SU-DHL-6 (cell line): ENCODE data around the gene ERBB4.
"Not testable (repeated sequence)": the region's sequence is repeated elsewhere in the genome, so short reads cannot be mapped to it uniquely, and the experiment has no call there.

Source experiments
- H2AFZ ChIP-seq: fragments of 200-600 bp; sonication (generic); 2 replicates; pipeline ENCODE4 v1.6.1; 2014; ENCODE audit warnings: low read depth, mild to moderate bottlenecking, moderate library complexity, mixed read lengths, antibody characterized with exemption, low read length; ENCODE audit not compliant: severe bottlenecking
- H3F3A ChIP-seq: fragments of 200-600 bp; shearing (Covaris generic); 2 replicates; pipeline ENCODE4 v1.6.0; 2016; ENCODE audit warnings: antibody characterized with exemption, mild to moderate bottlenecking; ENCODE audit not compliant: insufficient read depth
- H3K27ac ChIP-seq: fragments of 200-600 bp; sonication (generic); 2 replicates; pipeline ENCODE4 v1.5.1; 2016; ENCODE audit warnings: low read depth, mild to moderate bottlenecking, low read length, moderate library complexity, mixed read lengths
- H3K27me3 ChIP-seq: fragments of 200-600 bp; sonication (generic), shearing (Covaris generic); 2 replicates; pipeline ENCODE4 v1.6.0; 2014; ENCODE audit warnings: mild to moderate bottlenecking, low read length
- H3K36me3 ChIP-seq: fragments of 200-600 bp; sonication (generic); 2 replicates; pipeline ENCODE4 v1.6.1; 2014; ENCODE audit warnings: mild to moderate bottlenecking, low read length, mixed read lengths
- H3K4me2 ChIP-seq: fragments of 300-600, 200-600 bp; shearing (Covaris generic), sonication (generic); 2 replicates; pipeline ENCODE4 v1.6.0; 2014; ENCODE audit warnings: low read length, low read depth, mild to moderate bottlenecking; ENCODE audit not compliant: poor library complexity, severe bottlenecking
- H3K4me3 ChIP-seq: fragments of 200-600 bp; sonication (generic); 2 replicates; pipeline ENCODE4 v1.5.1; 2014; ENCODE audit warnings: antibody characterized with exemption, low read length, mild to moderate bottlenecking, mixed read lengths; ENCODE audit not compliant: insufficient read depth, poor library complexity, severe bottlenecking
- H3K79me2 ChIP-seq: fragments of 200-600 bp; sonication (generic); 2 replicates; pipeline ENCODE4 v1.6.1; 2014; ENCODE audit warnings: mild to moderate bottlenecking, low read length, moderate library complexity; ENCODE audit not compliant: insufficient read depth
- H3K9ac ChIP-seq: fragments of 200-600 bp; sonication (generic); 2 replicates; pipeline ENCODE4 v1.7.0; 2014; ENCODE audit warnings: mild to moderate bottlenecking, low read length
- H3K9me2 ChIP-seq: fragments of 200-600 bp; sonication (generic); replicated peaks from 2 replicates; pipeline ENCODE4 v1.6.1; 2014; ENCODE audit warnings: low read length; ENCODE audit not compliant: insufficient read depth
- H3K9me3 ChIP-seq: fragments of 200-600 bp; sonication (generic); 2 replicates; pipeline ENCODE4 v1.6.1; 2014; ENCODE audit warnings: low read length, mixed read lengths; ENCODE audit not compliant: insufficient read depth
- H4K20me1 ChIP-seq: fragments of 200-600 bp; sonication (generic); 2 replicates; pipeline ENCODE4 v1.6.1; 2014; ENCODE audit warnings: low read depth, mild to moderate bottlenecking, antibody characterized with exemption, low read length, moderate library complexity, mixed read lengths
- EZH2phosphoT487 ChIP-seq: fragments of 200-600 bp; sonication (generic), shearing (Covaris generic); conservative IDR thresholded peaks from 2 replicates; pipeline ENCODE4 v1.6.1; 2018; ENCODE audit warnings: mild to moderate bottlenecking, antibody characterized with exemption, low read length, moderate library complexity, mixed read lengths
- TF ChIP-seq, protein P1 (sequence below): fragments of 200-600 bp; sonication (generic); IDR thresholded peaks from one replicate; pipeline ENCODE4 v1.5.1; 2017; ENCODE audit warnings: antibody characterized with exemption, mild to moderate bottlenecking, low read length, moderate library complexity; ENCODE audit not compliant: insufficient read depth, poor library complexity, severe bottlenecking

Gene ERBB4

DNA sequence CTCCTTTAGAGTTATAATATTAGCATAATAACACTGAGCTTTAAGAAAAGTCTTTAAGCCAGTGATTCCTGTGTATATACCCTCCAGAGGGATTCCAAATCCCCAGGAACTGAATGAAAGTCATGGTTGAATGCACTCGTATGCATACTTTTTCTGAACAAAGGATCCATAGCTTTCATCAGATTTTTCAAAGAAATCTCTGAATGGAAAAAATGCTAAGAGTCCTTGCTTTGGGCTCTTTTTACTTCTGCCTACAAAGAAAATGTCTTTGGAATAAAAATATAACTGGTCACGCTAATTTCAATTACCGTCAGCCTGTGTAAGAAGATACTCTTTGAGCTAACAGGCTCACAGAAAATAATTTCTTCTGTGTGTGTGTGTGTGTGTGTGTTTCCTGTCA, 939.5 kb downstream of the ERBB4 start:
- Histone ChIP-seq H3K27ac (no peak overlapping the region), H3K9me3 (no peaks in the 10 kb centered on the region), H2AFZ (no peak overlapping the region), H3F3A (no peaks in the 10 kb centered on the region), H3K79me2 (no peaks in the 10 kb centered on the region), H3K27me3 (no peaks in the 10 kb centered on the region), H3K36me3 (no peaks in the 10 kb centered on the region), H3K4me2 (no peak overlapping the region), H3K9me2 (no peaks in the 10 kb centered on the region), H3K4me3 (no peak overlapping the region), H3K9ac (no peak overlapping the region), H4K20me1 (no peaks in the 10 kb centered on the region)
- TF ChIP-seq EZH2phosphoT487 = no peak
- TF ChIP-seq, protein P1, sequence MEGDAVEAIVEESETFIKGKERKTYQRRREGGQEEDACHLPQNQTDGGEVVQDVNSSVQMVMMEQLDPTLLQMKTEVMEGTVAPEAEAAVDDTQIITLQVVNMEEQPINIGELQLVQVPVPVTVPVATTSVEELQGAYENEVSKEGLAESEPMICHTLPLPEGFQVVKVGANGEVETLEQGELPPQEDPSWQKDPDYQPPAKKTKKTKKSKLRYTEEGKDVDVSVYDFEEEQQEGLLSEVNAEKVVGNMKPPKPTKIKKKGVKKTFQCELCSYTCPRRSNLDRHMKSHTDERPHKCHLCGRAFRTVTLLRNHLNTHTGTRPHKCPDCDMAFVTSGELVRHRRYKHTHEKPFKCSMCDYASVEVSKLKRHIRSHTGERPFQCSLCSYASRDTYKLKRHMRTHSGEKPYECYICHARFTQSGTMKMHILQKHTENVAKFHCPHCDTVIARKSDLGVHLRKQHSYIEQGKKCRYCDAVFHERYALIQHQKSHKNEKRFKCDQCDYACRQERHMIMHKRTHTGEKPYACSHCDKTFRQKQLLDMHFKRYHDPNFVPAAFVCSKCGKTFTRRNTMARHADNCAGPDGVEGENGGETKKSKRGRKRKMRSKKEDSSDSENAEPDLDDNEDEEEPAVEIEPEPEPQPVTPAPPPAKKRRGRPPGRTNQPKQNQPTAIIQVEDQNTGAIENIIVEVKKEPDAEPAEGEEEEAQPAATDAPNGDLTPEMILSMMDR = no peak

DNA sequence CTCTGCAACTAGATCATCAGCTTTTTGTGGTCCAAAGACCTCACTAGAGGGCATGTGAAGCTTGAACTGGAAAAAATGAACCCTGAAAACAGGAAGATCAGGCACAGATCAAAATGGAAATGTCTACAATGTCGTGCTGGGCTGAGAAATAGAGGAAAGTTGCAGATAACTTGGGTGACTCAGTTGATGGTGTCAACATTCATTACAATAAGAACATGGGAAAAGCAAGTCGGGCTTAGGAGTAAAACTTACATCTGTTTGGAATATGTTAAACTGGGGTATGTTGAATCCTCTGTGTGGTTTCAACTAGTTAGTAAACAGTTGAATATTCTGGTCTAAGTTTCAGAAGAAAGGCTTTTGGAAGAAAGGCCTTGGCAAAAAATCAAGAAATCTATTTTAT, 940.4 kb downstream of the ERBB4 start:
- Histone ChIP-seq H3K4me3 (no peak overlapping the region), H3K9ac (no peak overlapping the region), H4K20me1 (no peaks in the 10 kb centered on the region), H3K36me3 (no peaks in the 10 kb centered on the region), H3K27ac (no peak overlapping the region), H3K79me2 (no peaks in the 10 kb centered on the region), H3F3A (no peaks in the 10 kb centered on the region), H2AFZ (no peak overlapping the region), H3K9me3 (no peaks in the 10 kb centered on the region), H3K4me2 (no peak overlapping the region), H3K27me3 (no peaks in the 10 kb centered on the region), H3K9me2 (no peaks in the 10 kb centered on the region)
- no peak for TF ChIP-seq EZH2phosphoT487
- TF ChIP-seq, protein P1 = no peak

DNA sequence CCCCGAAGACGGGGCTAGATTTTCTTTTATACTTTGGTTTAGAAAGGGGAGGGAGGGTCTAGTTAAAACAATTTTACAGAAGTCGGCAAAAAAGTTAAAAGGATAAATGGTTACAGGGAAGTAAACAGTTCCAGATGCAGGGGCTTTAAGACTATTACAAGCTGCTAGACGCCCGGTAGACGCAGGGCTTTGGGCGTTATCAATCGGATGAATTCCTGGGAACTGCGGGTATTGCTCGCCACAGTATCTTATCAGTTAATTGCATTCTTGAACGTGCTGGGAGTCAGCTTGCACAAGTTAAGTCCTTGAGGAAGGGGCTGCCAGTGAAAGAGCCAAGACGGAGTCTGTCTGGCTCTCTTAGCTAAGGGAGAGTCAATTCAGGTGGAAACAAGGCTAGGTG, 946.6 kb downstream of the ERBB4 start:
- H3K4me2 ChIP-seq, H3K27ac ChIP-seq, H2AFZ ChIP-seq: not testable (repeated sequence)

DNA sequence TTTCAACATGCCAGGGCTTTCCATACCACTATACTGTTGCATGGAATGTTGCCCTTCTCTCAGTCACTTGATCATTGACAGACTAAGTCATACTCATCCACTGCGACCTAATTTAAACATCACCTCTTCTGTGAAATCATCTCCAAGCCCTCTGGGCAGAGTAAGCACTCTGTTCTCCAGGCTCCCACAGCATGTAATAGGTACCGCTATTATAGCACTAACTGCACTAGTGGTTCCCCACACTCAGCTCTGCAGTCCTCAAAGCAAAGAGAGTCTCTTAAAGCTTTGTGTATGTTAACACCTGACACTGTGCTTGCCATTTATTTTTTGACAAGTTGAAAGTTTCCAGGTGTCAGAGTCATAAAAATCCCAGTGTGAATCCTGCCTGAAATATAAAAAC, 947.2 kb downstream of the ERBB4 start:
- no peak overlapping the region for H3K4me2 ChIP-seq
- H3F3A ChIP-seq = no peaks in the 10 kb centered on the region
- no peaks in the 10 kb centered on the region for H3K9me3 ChIP-seq
- H3K9me2 ChIP-seq = no peaks in the 10 kb centered on the region
- no peak overlapping the region for H2AFZ ChIP-seq
- no peaks in the 10 kb centered on the region for H3K79me2 ChIP-seq
- H3K9ac ChIP-seq = no peak overlapping the region
- no peaks in the 10 kb centered on the region for H3K36me3 ChIP-seq
- H3K4me3 ChIP-seq = no peak overlapping the region
- TF ChIP-seq, protein P1 = no peak
- no peak for TF ChIP-seq EZH2phosphoT487
- no peaks in the 10 kb centered on the region for H3K27me3 ChIP-seq
- H4K20me1 ChIP-seq = no peaks in the 10 kb centered on the region
- no peak overlapping the region for H3K27ac ChIP-seq

More for the DNA sequence above, 946.6 kb downstream of the ERBB4 start:
- H4K20me1 ChIP-seq, H3K36me3 ChIP-seq, H3K79me2 ChIP-seq, H3K9me2 ChIP-seq, H3K9me3 ChIP-seq, H3K27me3 ChIP-seq, H3K9ac ChIP-seq, H3F3A ChIP-seq, H3K4me3 ChIP-seq: not testable (repeated sequence)
